Nephron progenitor cell (in vitro differentiated cells): ENCODE results near the gene MAP10.

Source experiments
- DNase-seq: peaks from one replicate; pipeline ENCODE4 v3.0.0; 2021
- H3K27ac Mint-ChIP-seq: 2 replicates; pipeline ENCODE4 v1.8.0; 2021; ENCODE audit warnings: mild to moderate bottlenecking, moderate library complexity, mixed read lengths
- H3K27me3 Mint-ChIP-seq: 2 replicates; pipeline ENCODE4 v1.8.0; 2021; ENCODE audit warnings: mild to moderate bottlenecking, low read depth, mixed read lengths; ENCODE audit not compliant: poor library complexity
- H3K36me3 Mint-ChIP-seq: 2 replicates; pipeline ENCODE4 v1.8.0; 2021; ENCODE audit warnings: low read depth, mixed read lengths
- H3K4me1 Mint-ChIP-seq: 2 replicates; pipeline ENCODE4 v1.8.0; 2021; ENCODE audit warnings: mixed read lengths
- H3K4me3 Mint-ChIP-seq: 2 replicates; pipeline ENCODE4 v1.8.0; 2021; ENCODE audit warnings: mild to moderate bottlenecking, moderate library complexity, mixed read lengths
- H3K9me3 Mint-ChIP-seq: 2 replicates; pipeline ENCODE4 v1.8.0; 2021; ENCODE audit warnings: mild to moderate bottlenecking, moderate library complexity, mixed read lengths
- TF ChIP-seq, protein P1 (sequence below): fragments of 200-600 bp; sonication (generic); IDR thresholded peaks from 2 replicates; pipeline ENCODE4 v1.5.0; 2021; ENCODE audit warnings: antibody characterized with exemption

MAP10 gene

DNA sequence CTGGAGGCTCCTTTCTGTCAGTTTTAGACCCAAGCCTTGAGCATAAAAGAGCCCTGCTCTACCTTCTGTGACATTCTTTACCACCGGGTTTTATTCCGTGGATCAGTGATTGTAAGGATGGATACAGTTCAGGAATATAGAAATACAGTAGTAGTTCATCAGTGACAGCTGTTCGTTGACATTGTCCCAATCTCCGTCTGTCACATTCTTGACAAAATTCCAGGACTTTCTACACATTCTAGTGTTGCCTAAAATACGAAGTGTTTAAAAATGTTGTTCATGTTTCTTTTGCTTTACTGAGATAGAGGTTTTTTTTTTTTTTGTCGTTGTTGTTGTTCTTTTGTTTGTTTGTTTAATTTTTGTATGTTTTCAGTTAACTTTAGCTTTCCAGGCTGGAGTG is 29.9 kb downstream of the MAP10 start:
- H3K4me1 Mint-ChIP-seq: no peaks in the 10 kb centered on the region
- H3K27ac Mint-ChIP-seq: no peak overlapping the region
- H3K27me3 Mint-ChIP-seq: peaks cover 9% of the 10 kb centered on the region
- no peak overlapping the region for H3K4me3 Mint-ChIP-seq
- H3K36me3 Mint-ChIP-seq: no peaks in the 10 kb centered on the region
- H3K9me3 Mint-ChIP-seq: peaks cover 12% of the 10 kb centered on the region
- TF ChIP-seq, protein P1, sequence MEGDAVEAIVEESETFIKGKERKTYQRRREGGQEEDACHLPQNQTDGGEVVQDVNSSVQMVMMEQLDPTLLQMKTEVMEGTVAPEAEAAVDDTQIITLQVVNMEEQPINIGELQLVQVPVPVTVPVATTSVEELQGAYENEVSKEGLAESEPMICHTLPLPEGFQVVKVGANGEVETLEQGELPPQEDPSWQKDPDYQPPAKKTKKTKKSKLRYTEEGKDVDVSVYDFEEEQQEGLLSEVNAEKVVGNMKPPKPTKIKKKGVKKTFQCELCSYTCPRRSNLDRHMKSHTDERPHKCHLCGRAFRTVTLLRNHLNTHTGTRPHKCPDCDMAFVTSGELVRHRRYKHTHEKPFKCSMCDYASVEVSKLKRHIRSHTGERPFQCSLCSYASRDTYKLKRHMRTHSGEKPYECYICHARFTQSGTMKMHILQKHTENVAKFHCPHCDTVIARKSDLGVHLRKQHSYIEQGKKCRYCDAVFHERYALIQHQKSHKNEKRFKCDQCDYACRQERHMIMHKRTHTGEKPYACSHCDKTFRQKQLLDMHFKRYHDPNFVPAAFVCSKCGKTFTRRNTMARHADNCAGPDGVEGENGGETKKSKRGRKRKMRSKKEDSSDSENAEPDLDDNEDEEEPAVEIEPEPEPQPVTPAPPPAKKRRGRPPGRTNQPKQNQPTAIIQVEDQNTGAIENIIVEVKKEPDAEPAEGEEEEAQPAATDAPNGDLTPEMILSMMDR: no peak
- no peak for DNase-seq

DNA sequence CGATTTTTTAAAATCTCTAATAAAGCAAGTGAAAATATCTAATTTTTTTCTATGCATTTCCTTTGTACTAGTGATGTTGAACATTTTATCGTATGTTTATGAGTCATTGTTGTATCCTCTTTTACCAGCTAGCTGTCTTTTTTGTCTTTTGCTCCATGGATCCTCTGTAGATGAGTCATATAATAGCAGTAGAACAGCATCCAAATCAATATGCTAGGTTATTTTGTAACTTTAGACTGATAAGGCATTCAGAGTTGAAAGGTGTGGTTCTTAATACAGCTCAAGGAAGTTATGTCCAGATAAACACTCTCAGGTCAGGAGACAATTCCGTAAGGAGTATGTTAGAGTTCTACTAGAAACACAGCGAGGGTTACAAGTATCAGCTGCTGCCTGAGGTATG is 31.9 kb downstream of the MAP10 start:
- TF ChIP-seq, protein P1: no peak
- no peak for DNase-seq
- Mint-ChIP-seq H3K27me3 (peaks cover 6% of the 10 kb centered on the region), H3K4me1 (no peaks in the 10 kb centered on the region), H3K36me3 (no peaks in the 10 kb centered on the region), H3K4me3 (no peak overlapping the region), H3K9me3 (peaks cover 31% of the 10 kb centered on the region), H3K27ac (no peak overlapping the region)

DNA sequence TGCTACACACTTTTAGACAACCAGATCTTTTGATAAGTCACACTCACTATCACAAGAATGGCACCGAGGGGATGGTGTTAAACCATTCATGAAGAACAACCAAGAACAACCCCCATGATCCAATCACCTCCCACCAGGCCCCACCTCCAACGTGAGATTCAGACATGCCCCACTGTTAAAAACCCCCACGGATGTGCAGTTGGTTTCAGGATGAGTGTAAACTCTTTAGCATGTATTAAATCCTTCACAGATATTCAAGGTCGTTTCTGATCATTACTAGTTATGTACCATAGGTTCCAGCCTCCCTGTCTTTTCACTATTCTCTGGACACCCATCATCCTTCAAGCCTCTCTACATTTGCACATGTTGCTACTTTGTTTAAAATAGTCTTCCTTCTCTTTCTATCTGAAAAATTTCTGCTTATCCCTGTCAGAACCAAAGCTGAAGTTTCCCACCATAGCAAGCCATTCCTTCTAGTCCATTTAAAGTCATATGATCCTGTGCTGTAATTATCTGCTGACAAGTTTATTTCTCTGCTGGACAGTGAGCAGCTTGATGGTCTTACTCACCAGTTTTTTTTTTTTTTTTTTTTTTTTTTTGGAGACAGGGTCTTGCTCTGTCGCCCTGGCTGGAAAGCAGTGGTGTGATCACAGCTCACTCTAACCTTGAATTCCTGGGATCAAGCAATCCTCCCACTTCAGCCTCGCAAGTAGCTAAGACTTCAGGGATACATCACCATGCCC is 36.8 kb downstream of the MAP10 start:
- Mint-ChIP-seq H3K36me3 (no peaks in the 10 kb centered on the region), H3K4me3 (no peak overlapping the region), H3K9me3 (peaks cover 35% of the 10 kb centered on the region), H3K27ac (no peak overlapping the region), H3K27me3 (no peaks in the 10 kb centered on the region), H3K4me1 (peaks cover 18% of the 10 kb centered on the region)
- DNase-seq: no peak
- TF ChIP-seq, protein P1: no peak

DNA sequence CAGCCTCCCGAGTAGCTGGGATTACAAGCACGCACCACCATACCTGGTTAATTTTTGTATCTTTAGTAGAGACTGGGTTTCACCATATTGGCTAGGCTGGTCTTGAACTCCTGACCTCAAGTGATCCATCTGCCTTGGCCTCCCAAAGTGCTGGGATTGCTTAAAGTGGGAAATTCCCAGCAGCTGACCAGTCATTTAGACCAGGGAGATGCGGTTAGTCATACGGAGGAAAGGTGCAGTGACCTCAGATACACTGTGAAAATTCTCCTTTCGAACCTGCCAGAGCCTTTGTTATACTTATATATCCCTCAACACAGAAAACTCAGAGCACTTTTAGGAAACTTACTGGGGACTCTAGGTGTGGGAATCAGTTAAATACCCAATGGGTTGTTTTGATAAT is 39.6 kb downstream of the MAP10 start:
- Mint-ChIP-seq H3K36me3 (peaks cover 4% of the 10 kb centered on the region), H3K27me3 (no peaks in the 10 kb centered on the region), H3K4me1 (peaks cover 21% of the 10 kb centered on the region), H3K4me3 (no peak overlapping the region), H3K27ac (no peak overlapping the region), H3K9me3 (peaks cover 32% of the 10 kb centered on the region)
- TF ChIP-seq, protein P1: no peak
- DNase-seq: no peak

DNA sequence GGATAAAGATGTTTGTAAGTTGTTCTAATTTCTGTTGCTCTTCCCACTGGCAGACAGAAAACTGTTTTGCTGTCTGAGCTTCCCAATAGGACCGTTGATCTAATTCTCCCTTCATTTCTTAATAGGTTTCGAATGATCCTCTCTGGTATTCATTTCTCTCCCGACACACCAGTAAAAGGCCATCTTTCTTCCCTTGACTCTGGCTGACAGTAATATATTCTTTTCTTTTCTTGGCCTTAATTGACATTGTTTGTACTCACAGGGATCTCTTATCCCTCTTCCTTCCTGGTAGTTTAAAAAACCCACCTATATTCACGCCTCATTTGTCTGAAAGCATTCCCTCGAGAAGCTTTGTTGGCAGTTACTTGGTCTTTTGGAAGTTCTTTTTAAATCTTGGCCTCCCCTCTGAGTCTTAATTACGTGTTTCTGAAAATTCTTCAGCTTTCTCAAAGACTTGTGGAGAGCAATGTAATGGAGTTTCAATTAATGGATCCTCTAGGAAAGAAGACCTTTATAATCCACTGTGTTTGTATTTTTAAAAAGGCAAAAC is 40.3 kb downstream of the MAP10 start:
- Mint-ChIP-seq H3K4me3 (no peak overlapping the region), H3K9me3 (peaks cover 25% of the 10 kb centered on the region), H3K27ac (peak overlapping the region; percentile 76), H3K4me1 (peaks cover 21% of the 10 kb centered on the region), H3K36me3 (peaks cover 4% of the 10 kb centered on the region), H3K27me3 (no peaks in the 10 kb centered on the region)
- TF ChIP-seq, protein P1: no peak
- no peak for DNase-seq

DNA sequence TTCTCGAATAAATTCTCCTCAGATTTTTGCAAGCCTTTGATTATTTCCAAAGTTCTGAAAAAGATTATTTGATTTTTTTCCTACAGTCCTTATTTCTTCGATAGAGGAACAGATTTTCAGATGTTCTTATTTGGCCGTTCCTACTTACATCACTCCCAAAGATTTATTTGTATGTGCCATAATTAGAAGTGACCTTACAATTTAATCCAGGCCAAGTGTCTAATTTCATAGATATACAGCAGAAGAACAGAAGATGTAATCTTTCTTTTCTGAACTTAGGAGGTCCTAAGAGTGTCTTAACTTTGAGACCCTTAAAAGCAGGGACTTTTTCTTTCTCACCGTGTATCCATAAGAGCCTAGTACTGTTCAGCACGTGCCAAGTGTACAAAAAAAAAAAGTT is 46.3 kb downstream of the MAP10 start:
- H3K9me3 Mint-ChIP-seq: peaks cover 6% of the 10 kb centered on the region
- TF ChIP-seq, protein P1: no peak
- H3K27me3 Mint-ChIP-seq: no peaks in the 10 kb centered on the region
- H3K36me3 Mint-ChIP-seq: peaks cover 4% of the 10 kb centered on the region
- no peak for DNase-seq
- H3K4me1 Mint-ChIP-seq: peaks cover 9% of the 10 kb centered on the region
- no peak overlapping the region for H3K27ac Mint-ChIP-seq
- no peak overlapping the region for H3K4me3 Mint-ChIP-seq
